GM12801 (cell line): ENCODE measurements around the gene AGBL4.

Source experiments
- CTCF ChIP-seq: IDR thresholded peaks from one replicate; pipeline ENCODE4 v1.5.1; 2011; ENCODE audit warnings: control low read depth; ENCODE audit not compliant: insufficient read length; ENCODE audit errors: extremely low read depth

Gene AGBL4

GRCh38 chr1:49016030-49016977, 1007.5 kb downstream of the AGBL4 start:
- no peak for TF ChIP-seq CTCF

- no peak for TF ChIP-seq CTCF
Observed at GRCh38 chr1:49013079-49013478, 1010.7 kb downstream of the AGBL4 start.

GRCh38 chr1:48999321-48999720, 1024.4 kb downstream of the AGBL4 start:
- no peak for TF ChIP-seq CTCF

GRCh38 chr1:48996311-48996710, 1027.4 kb downstream of the AGBL4 start:
- no peak for TF ChIP-seq CTCF

GRCh38 chr1:48988633-48989197, 1035.0 kb downstream of the AGBL4 start:
- TF ChIP-seq CTCF = no peak

- no peak for TF ChIP-seq CTCF
Observed at GRCh38 chr1:48979940-48980339, 1043.8 kb downstream of the AGBL4 start.

GRCh38 chr1:48978413-48978812, 1045.3 kb downstream of the AGBL4 start:
- no peak for TF ChIP-seq CTCF
